Fibroblast of the aortic adventitia (primary cell): ENCODE data around the gene PPDPF. TPM values are rescaled to one million over a fixed set of nuclear protein-coding genes. Genes with fewer than 3 reads are reported as not detected.
"Not testable (repeated sequence)": the region's sequence is repeated elsewhere in the genome, so short reads cannot be mapped to it uniquely, and the experiment has no call there.

Source experiments
- DNase-seq: peaks from one replicate; pipeline ENCODE4 v3.0.0-alpha.2; 2010; ENCODE audit warnings: low read depth
- H3K4me3 ChIP-seq: 2 replicates; pipeline ENCODE4 v1.5.1; 2011; ENCODE audit warnings: low read depth, mild to moderate bottlenecking, control low read depth, low read length, moderate library complexity
- CTCF ChIP-seq: IDR thresholded peaks from 2 replicates; pipeline ENCODE4 v1.5.1; 2011; ENCODE audit warnings: mild to moderate bottlenecking, low read length, control low read depth, inconsistent platforms; ENCODE audit not compliant: insufficient read depth
- total RNA-seq: library from RNA; depleted of rRNA; stranded (reverse); fragments of >200 nt; gene quantifications from 2 replicates; pipeline ENCODE4 v1.2.3, GENCODE V29; 2012; ENCODE audit warnings: low replicate concordance

The PPDPF gene
- total RNA-seq, 1 donor, result 97.0 TPM

GRCh38 chr20:63505281-63505680 lies 15.3 kb upstream of the PPDPF start:
- no peak for DNase-seq
- no peak for TF ChIP-seq CTCF
- no peak overlapping the region for H3K4me3 ChIP-seq

- DNase-seq, result no peak
- no peak for TF ChIP-seq CTCF
- no peak overlapping the region for H3K4me3 ChIP-seq
Observed at GRCh38 chr20:63505723-63506122, 14.8 kb upstream of the PPDPF start.

- no peak for TF ChIP-seq CTCF
- no peak for DNase-seq
- H3K4me3 ChIP-seq, result no peak overlapping the region
Observed at GRCh38 chr20:63507083-63507743, 13.4 kb upstream of the PPDPF start.

GRCh38 chr20:63508072-63508768 lies 12.3 kb upstream of the PPDPF start:
- DNase-seq, result no peak
- H3K4me3 ChIP-seq, result no peak overlapping the region
- TF ChIP-seq CTCF, result no peak

GRCh38 chr20:63509088-63509564 lies 11.4 kb upstream of the PPDPF start:
- no peak overlapping the region for H3K4me3 ChIP-seq
- DNase-seq, result no peak
- TF ChIP-seq CTCF, result no peak

- TF ChIP-seq CTCF, result no peak
- no peak for DNase-seq
- no peak overlapping the region for H3K4me3 ChIP-seq
Observed at GRCh38 chr20:63513207-63513606, 7.4 kb upstream of the PPDPF start.

GRCh38 chr20:63514520-63514919 lies 6.0 kb upstream of the PPDPF start:
- not testable (repeated sequence) for DNase-seq, H3K4me3 ChIP-seq
